Smooth muscle cell (in vitro differentiated cells): Measurements from ENCODE around the gene SMIM13. TPM values are rescaled to one million over a fixed set of nuclear protein-coding genes. Genes with fewer than 3 reads are reported as not detected.
"Not testable (repeated sequence)": the region's sequence is repeated elsewhere in the genome, so short reads cannot be mapped to it uniquely, and the experiment has no call there.

ENCODE experiments used
- DNase-seq: peaks from one replicate; lab custom pipeline; 2025; ENCODE audit not compliant: unreplicated experiment; lab: John Stamatoyannopoulos, UW
- H2AFZ ChIP-seq: fragments of 200-600 bp; sonication (generic); 2 replicates; pipeline ENCODE4 v1.6.0; 2016; ENCODE audit warnings: antibody characterized with exemption, low read depth, mild to moderate bottlenecking
- H3F3A ChIP-seq: fragments of 200-600 bp; sonication (generic); 2 replicates; pipeline ENCODE4 v1.6.0; 2017; ENCODE audit warnings: antibody characterized with exemption, low read depth
- H3K27ac ChIP-seq: fragments of 200-600 bp; sonication (generic); 2 replicates; pipeline ENCODE4 v1.5.1; 2016; ENCODE audit warnings: low read depth, mild to moderate bottlenecking
- H3K27me3 ChIP-seq: fragments of 200-600 bp; sonication (generic); 2 replicates; pipeline ENCODE4 v1.6.1; 2016; ENCODE audit warnings: low read depth, mild to moderate bottlenecking
- H3K36me3 ChIP-seq: fragments of 200-600 bp; sonication (generic); 2 replicates; pipeline ENCODE4 v1.5.1; 2016; ENCODE audit warnings: low read depth
- H3K4me1 ChIP-seq: fragments of 200-600 bp; sonication (generic); 2 replicates; pipeline ENCODE4 v1.5.1; 2016; ENCODE audit warnings: low read depth
- H3K4me2 ChIP-seq: fragments of 200-600 bp; sonication (generic); 2 replicates; pipeline ENCODE4 v1.6.0; 2016; ENCODE audit warnings: mild to moderate bottlenecking
- H3K4me3 ChIP-seq: fragments of 200-600 bp; sonication (generic); 2 replicates; pipeline ENCODE4 v1.5.1; 2016; ENCODE audit warnings: mild to moderate bottlenecking
- H3K79me2 ChIP-seq: fragments of 200-600 bp; sonication (generic); 2 replicates; pipeline ENCODE4 v1.6.0; 2016; ENCODE audit warnings: low read depth, mild to moderate bottlenecking
- H3K9ac ChIP-seq: fragments of 200-600 bp; sonication (generic); 2 replicates; pipeline ENCODE4 v1.6.0; 2016; ENCODE audit warnings: low read depth
- H3K9me3 ChIP-seq: fragments of 200-600 bp; sonication (generic); replicated peaks from 2 replicates; pipeline ENCODE4 v1.5.1; 2016; ENCODE audit warnings: low read depth
- H4K20me1 ChIP-seq: fragments of 200-600 bp; sonication (generic); 2 replicates; pipeline ENCODE4 v1.6.0; 2016; ENCODE audit warnings: low read depth
- CTCF ChIP-seq: fragments of 200-600 bp; sonication (generic); IDR thresholded peaks from 2 replicates; pipeline ENCODE4 v1.5.1; 2017; ENCODE audit warnings: borderline replicate concordance, mild to moderate bottlenecking, antibody characterized with exemption; ENCODE audit not compliant: insufficient read depth, poor library complexity, severe bottlenecking
- WGBS: methylation state at CpG from one replicate; pipeline ENCODE4 v1.1.7; 2016; ENCODE audit warnings: low lambda C conversion rate; 5-methylcytosine and 5-hydroxymethylcytosine counted together
- polyA plus RNA-seq: library from polyadenylated mRNA; unstranded; fragments of >200 nt; fragmentation: Nextera tagmentation; extraction: Ambion mirVana; gene quantifications from 2 replicates; pipeline ENCODE4 v1.2.1, GENCODE V29; 2016
- total RNA-seq: library from RNA; depleted of rRNA; stranded (reverse); fragments of >200 nt; gene quantifications from 2 replicates; pipeline ENCODE4 v1.2.3, GENCODE V29; 2014

The SMIM13 gene
- total and polyA plus RNA-seq, 2 experiments from 2014 or later, result 9.8 to 17.7 TPM

- peak overlapping the region; percentile 22 for H3K27ac ChIP-seq
- no peaks in the 10 kb centered on the region for H3K36me3 ChIP-seq
- no peak for DNase-seq
- no peak overlapping the region for H3K4me2 ChIP-seq
- H3K4me1 ChIP-seq, result no peaks in the 10 kb centered on the region
- H3K9ac ChIP-seq, result no peak overlapping the region
- H4K20me1 ChIP-seq, result no peaks in the 10 kb centered on the region
- H3K79me2 ChIP-seq, result no peaks in the 10 kb centered on the region
- H3F3A ChIP-seq, result no peaks in the 10 kb centered on the region
- no peaks in the 10 kb centered on the region for H3K9me3 ChIP-seq
- H2AFZ ChIP-seq, result no peak overlapping the region
- no peaks in the 10 kb centered on the region for H3K27me3 ChIP-seq
- no peak for TF ChIP-seq CTCF
- H3K4me3 ChIP-seq, result no peak overlapping the region
- WGBS, result 34% methylated on average over 3 of the region's 3 CpGs
Measured at GRCh38 chr6:11085758-11086435, 7.7 kb upstream of the SMIM13 start.

- H2AFZ ChIP-seq, H3K9ac ChIP-seq, H3K79me2 ChIP-seq, H3K4me2 ChIP-seq, H3K27me3 ChIP-seq, H3F3A ChIP-seq, H3K27ac ChIP-seq, H3K9me3 ChIP-seq, H3K4me3 ChIP-seq, DNase-seq, H3K4me1 ChIP-seq, H4K20me1 ChIP-seq, H3K36me3 ChIP-seq: not testable (repeated sequence)
- 97% methylated on average over 38 of the region's 47 CpGs for WGBS
Measured at GRCh38 chr6:11087141-11087812, 6.4 kb upstream of the SMIM13 start.

GRCh38 chr6:11089695-11090094 is 3.9 kb upstream of the SMIM13 start:
- Histone ChIP-seq H3K4me1 (no peaks in the 10 kb centered on the region), H3K79me2 (peaks cover 4% of the 10 kb centered on the region), H3K27me3 (no peaks in the 10 kb centered on the region), H4K20me1 (peaks cover 2% of the 10 kb centered on the region), H3K27ac (no peak overlapping the region), H3K36me3 (no peaks in the 10 kb centered on the region), H3K4me2 (no peak overlapping the region), H3K4me3 (no peak overlapping the region), H3K9ac (no peak overlapping the region), H2AFZ (no peak overlapping the region), H3K9me3 (no peaks in the 10 kb centered on the region), H3F3A (peaks cover 4% of the 10 kb centered on the region)
- 83% methylated on average over 1 of the region's 1 CpG for WGBS
- DNase-seq, result no peak
- TF ChIP-seq CTCF, result no peak

- not testable (repeated sequence) for DNase-seq, H3K27me3 ChIP-seq, H3K27ac ChIP-seq, H3F3A ChIP-seq, H3K4me2 ChIP-seq, H3K9me3 ChIP-seq, H2AFZ ChIP-seq, H3K4me3 ChIP-seq, H3K9ac ChIP-seq, H3K36me3 ChIP-seq
- peaks cover 12% of the 10 kb centered on the region for H3K4me1 ChIP-seq
- H4K20me1 ChIP-seq, result peaks cover 16% of the 10 kb centered on the region
- H3K79me2 ChIP-seq, result peaks cover 18% of the 10 kb centered on the region
- 94% methylated on average over 5 of the region's 5 CpGs for WGBS
Measured at GRCh38 chr6:11091141-11091540, 2.5 kb upstream of the SMIM13 start.
